NCI-H2196 (cell line): ENCODE results near the gene CEND1.

Experiments
- DNase-seq: peaks from one replicate; lab custom pipeline; 2025; ENCODE audit not compliant: unreplicated experiment; lab: John Stamatoyannopoulos, UW

The CEND1 gene

GRCh38 chr11:827897-828192 lies 38.0 kb upstream of the CEND1 start, which contains the start of gene CRACR2B:
CRACR2B (plus strand) TSS chr11:827919; CDS start chr11:828608, 689 bp downstream.
- DNase-seq, result no peak

- peak; percentile 40 for DNase-seq
Measured at GRCh38 chr11:827146-827896, 37.4 kb upstream of the CEND1 start.

- DNase-seq, result no peak
Measured at GRCh38 chr11:826836-827145, 36.9 kb upstream of the CEND1 start.

DNA sequence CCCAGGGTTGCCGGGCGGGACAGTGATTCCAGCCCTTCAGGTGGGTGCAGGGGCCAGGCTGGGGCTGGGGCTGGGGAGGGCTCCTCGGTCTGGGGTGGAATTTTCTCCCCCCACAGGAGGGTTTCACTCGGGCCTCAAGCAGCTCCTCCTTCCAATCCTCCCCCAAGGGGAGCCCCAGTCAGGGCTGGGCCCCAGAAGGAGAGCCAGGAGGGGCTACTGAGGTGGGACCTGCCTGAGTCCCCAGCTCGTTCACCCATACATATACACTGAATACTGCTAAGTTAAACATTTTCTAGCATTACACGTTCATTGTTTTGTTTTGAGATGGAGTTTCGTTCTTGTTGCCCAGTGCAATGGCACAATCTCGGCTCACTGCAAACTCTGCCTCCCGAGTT lies 36.3 kb upstream of the CEND1 start:
- no peak for DNase-seq

DNA sequence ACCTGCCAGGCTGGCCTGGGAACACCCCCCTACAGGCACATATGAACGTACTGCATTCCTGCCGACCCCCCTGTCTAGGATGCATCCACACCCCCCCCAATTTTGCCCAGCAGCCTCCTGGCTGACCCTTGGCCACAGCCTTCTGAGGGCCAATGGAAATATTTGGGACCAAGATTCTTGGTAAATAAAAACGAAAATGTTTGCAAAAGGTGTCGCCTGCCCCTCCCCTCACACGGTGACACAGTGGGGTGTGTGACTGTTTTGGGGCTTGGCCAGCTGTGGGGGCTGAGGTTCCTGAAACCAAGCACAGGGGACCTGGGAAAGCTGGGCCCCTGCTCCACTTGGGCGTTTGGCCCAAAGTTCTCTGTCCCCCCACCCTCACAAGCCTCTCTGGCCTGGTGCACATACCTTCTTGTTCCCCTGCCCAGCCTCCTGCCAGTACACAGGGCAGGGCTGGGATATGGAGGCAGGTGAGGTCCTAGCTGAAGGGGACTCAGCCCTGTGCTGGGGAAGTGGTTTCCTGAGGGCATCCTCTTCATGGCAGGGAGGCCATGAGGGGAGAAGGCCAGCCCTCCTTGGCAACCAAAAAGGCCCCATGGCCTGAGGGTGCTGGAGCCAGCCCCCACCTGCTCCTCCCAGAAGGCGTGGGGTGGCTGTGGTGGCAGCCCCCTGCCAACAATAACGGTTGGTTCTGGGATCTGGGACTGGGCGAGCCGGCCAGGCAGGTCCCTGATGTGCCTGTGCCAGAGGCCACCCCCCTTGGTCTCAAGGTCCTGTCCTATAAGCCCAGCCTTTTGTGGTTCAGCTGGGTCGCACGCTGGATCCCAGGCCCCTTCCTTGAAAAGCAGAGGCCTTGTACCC lies 35.7 kb upstream of the CEND1 start:
- DNase-seq, result no peak

DNA sequence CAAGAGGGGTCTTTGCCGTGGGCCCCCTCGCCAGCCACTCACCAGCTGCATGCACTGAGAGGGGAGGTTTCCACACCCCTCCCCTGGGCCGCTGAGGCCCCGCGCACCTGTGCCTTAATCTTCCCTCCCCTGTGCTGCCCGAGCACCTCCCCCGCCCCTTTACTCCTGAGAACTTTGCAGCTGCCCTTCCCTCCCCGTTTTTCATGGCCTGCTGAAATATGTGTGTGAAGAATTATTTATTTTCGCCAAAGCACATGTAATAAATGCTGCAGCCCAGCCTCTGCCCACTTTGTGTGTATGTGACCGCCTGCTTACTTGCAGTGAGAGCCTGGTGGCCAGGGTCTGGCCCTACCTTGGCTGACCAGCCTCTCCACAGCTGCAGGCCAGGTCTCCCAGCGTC lies 35.1 kb upstream of the CEND1 start:
- DNase-seq, result peak; percentile 36

DNA sequence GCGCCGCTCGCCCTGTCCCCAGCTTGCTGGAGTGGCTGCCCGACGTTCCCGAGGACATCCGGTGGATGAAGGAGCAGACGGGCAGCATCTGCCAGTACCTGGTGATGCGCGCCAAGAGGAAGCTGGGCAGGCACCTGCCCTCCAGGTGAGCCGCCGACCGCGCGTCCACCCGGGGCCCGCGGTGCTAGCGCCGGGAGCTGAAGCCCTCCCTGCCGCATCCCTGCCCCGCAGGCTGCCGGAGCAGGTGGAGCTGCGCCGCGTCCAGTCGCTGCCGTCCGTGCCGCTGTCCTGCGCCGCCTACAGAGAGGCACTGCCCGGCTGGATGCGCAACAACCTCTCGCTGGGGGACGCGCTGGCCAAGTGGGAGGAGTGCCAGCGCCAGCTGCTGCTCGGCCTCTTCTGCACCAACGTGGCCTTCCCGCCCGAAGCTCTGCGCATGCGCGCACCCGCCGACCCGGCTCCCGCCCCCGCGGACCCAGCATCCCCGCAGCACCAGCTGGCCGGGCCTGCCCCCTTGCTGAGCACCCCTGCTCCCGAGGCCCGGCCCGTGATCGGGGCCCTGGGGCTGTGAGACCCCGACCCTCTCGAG lies 34.5 kb upstream of the CEND1 start:
- peak; percentile 80 for DNase-seq

- no peak for DNase-seq
Measured at GRCh38 chr11:823441-824291, 33.8 kb upstream of the CEND1 start.

GRCh38 chr11:821512-822371 lies 31.9 kb upstream of the CEND1 start:
- DNase-seq, result no peak

- DNase-seq, result peak; percentile 28
Measured at GRCh38 chr11:820655-821511, 31.0 kb upstream of the CEND1 start.

- peak; percentile 95 for DNase-seq
Measured at GRCh38 chr11:819943-820649, 30.2 kb upstream of the CEND1 start.

DNA sequence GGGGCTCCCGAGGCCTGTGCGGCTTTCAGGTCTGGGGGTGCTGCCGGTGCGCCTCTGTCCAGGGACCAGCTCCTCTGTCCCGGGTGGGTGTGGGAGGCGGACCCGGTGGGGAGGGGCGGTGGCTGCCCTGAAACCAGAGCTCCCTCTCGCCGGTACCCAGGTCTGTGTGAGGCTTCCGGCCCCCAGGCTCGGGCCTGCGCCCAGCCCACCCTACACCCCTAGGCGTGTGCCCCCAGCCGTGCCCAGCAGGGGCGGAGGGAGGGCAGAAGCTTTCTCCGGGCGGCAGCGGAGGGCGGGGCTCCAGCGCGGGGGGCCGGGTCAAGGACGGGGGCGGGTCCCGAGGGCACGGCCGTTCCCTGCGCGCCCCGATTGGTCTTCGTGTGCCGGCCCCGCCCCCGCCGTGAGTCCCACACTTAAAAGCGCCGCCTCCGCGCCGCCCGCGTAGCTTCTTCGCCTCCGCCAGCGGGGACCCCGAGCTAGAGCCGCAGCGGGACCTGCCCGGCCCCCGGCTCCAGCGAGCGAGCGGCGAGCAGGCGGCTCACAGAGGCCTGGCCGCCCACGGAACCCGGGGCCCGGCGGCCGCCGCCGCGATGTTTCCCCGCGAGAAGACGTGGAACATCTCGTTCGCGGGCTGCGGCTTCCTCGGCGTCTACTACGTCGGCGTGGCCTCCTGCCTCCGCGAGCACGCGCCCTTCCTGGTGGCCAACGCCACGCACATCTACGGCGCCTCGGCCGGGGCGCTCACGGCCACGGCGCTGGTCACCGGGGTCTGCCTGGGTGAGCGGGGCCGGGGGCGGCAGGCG lies 29.4 kb upstream of the CEND1 start:
- DNase-seq, result peak; percentile 91

DNA sequence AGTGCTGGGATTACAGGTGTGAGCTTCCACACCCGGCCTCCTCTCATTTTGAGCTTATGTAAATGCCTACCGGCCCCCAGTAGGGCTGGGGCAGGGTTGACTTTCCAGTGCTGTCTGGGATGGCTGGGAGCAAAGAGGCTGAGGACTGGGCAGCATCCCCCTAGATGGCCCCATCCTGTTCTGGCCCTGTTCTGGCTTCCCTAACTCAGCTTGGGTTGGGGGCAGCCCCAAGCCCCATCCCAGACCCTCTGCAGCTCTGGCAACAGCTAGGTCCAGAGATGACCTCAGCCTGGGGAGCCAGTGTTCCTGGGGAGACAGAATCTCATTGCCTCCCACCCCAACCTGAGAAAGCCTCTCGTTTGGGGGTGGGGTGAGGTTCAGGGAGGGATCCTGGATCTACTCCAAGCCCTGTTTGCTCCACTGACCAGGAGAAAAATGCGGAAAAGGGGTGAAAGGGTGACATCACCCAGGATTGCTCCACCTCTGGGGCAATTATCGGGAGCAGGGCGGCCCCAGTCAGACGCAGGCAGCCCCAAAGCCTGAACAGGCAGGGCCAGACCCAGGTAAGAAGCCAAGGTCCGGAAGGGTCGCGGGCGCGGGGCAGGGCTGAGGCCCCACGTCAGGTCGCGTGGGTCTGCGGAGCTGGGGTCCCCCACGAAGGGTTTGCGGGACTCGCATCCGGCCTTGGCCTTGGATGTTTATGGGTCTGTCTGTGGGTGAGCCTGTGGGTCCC lies 28.7 kb upstream of the CEND1 start, which contains the start of gene PNPLA2:
Gene PNPLA2, plus strand, starts transcription at position 519 of the 733 bp plus-strand sequence. CDS start 805 bp downstream, outside the sequence.
- DNase-seq, result no peak

GRCh38 chr11:816433-816779 lies 26.5 kb upstream of the CEND1 start:
- no peak for DNase-seq

DNA sequence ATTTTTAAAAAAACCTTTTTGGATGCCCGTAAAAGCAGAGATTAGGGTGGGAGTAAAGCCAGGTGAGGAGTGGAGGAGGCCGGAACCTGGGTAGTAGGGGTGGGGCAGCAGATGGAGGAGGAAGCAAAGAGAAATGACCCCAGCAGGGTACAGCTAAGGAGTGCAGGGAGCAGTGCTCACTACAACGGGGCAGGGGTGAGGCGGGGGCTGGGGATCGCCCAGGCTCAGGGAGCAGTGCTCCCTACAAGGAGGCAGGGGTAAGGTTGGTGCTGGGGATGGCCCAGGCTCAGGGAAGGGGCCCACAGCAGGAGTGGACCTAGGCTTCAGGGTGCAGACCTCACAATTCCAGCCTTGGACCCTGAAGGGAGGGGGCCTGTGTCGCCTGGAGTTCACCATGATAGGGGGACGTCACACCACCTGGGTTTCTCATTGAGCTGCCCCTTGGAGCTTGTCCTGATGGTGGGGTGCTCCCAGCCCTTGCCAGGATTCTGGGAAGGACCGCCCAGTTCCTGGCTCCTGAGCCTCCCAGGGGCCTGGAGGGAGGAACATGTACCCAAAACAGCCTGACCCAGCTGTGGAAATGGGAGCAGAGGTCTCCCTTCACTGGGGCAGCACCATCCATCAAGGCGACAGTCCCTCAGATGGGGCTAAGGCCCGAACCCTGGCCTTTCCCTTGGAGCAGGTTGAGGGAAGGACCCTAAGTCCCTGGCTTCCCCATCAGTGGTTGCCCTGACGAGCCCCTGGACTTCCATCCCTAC lies 26.0 kb upstream of the CEND1 start:
- DNase-seq, result no peak

- no peak for DNase-seq
Measured at GRCh38 chr11:813456-814096, 23.7 kb upstream of the CEND1 start.
